Activated CD4-positive, alpha-beta T cell treated with anti-CD3 and anti-CD28 coated beads for 36 hours (primary cell): ENCODE results near the gene TOR1AIP2. TPM values are rescaled to one million over a fixed set of nuclear protein-coding genes. Genes with fewer than 3 reads are reported as not detected.
"Not testable (repeated sequence)": the region's sequence is repeated elsewhere in the genome, so short reads cannot be mapped to it uniquely, and the experiment has no call there.

Source experiments
- ATAC-seq: fragments of 200-7000 bp; cut with Tn5 transposase; one replicate; pipeline ENCODE4 v1.10.0; 2021; ENCODE audit warnings: mild to moderate bottlenecking, moderate library complexity
- CTCF ChIA-PET: fragments of 350-600 bp; sonication (Branson Sonifier 250); formaldehyde crosslinking; loops from one replicate; lab custom pipeline; 2021; ENCODE audit warnings: antibody characterized with exemption; lab: Charles Lee
- POLR2A ChIA-PET: fragments of 350-600 bp; sonication (Branson Sonifier 250); formaldehyde crosslinking; loops from one replicate; lab custom pipeline; 2021; ENCODE audit warnings: antibody characterized with exemption, inconsistent platforms; lab: Charles Lee
- DNase-seq: peaks from one replicate; pipeline ENCODE4 v3.0.0-alpha.2; 2020
- H3K27ac Mint-ChIP-seq: one replicate; pipeline ENCODE4 v1.8.0; 2021; ENCODE audit warnings: mixed read lengths
- H3K27me3 Mint-ChIP-seq: one replicate; pipeline ENCODE4 v1.8.0; 2021; ENCODE audit warnings: mixed read lengths
- H3K36me3 Mint-ChIP-seq: one replicate; pipeline ENCODE4 v1.8.0; 2021; ENCODE audit warnings: low read depth, mixed read lengths
- H3K4me1 Mint-ChIP-seq: one replicate; pipeline ENCODE4 v1.8.0; 2021; ENCODE audit warnings: mixed read lengths
- H3K4me3 Mint-ChIP-seq: one replicate; pipeline ENCODE4 v1.8.0; 2021; ENCODE audit warnings: mild to moderate bottlenecking, moderate library complexity, mixed read lengths
- H3K9me3 Mint-ChIP-seq: one replicate; pipeline ENCODE4 v1.8.0; 2021; ENCODE audit warnings: low read depth, mixed read lengths
- intact Hi-C, 2 experiments: fragments of 100-400 bp; cut with DNase I in 1 of 2; cut with micrococcal nuclease in 1 of 2; formaldehyde crosslinking; loops; one replicate each; pipeline versions ENCODE4 v1.14.2 to v1.15.1; 2022 to 2024; cut with DNase I, micrococcal nuclease
- total RNA-seq, 2 experiments: library from RNA; stranded (reverse); gene quantifications; one replicate each; pipeline ENCODE4 v1.2.3, GENCODE V29; 2021

Gene TOR1AIP2
- total RNA-seq, 2 experiments from 2014 or later: 47.7 to 49.4 TPM

- POLR2A ChIA-PET: no interaction called here
- H3K36me3 Mint-ChIP-seq: no peaks in the 10 kb centered on the region
- H3K4me1 Mint-ChIP-seq: peaks cover 4% of the 10 kb centered on the region
- H3K27ac Mint-ChIP-seq: no peak overlapping the region
- intact Hi-C loops: no loop called here
- CTCF ChIA-PET: interaction anchor here (0.6 to 2.0 kb wide), 2 partner anchors 8 to 14 kb away, joined by 4 to 8 read pairs; no protein-coding TSS in a partner anchor
- ATAC-seq: no peak
- no peak for DNase-seq
- H3K9me3 Mint-ChIP-seq: no peaks in the 10 kb centered on the region
- no peak overlapping the region for H3K4me3 Mint-ChIP-seq
- H3K27me3 Mint-ChIP-seq: peaks cover 2% of the 10 kb centered on the region
Observed at GRCh38 chr1:179806333-179806732, 71.3 kb downstream of the TOR1AIP2 start.

GRCh38 chr1:179805291-179806195 is 72.1 kb downstream of the TOR1AIP2 start:
- DNase-seq (no peak), ATAC-seq (no peak)
- Mint-ChIP-seq H3K4me1 (peaks cover 4% of the 10 kb centered on the region), H3K9me3 (no peaks in the 10 kb centered on the region), H3K27ac (no peak overlapping the region), H3K4me3 (no peak overlapping the region), H3K36me3 (no peaks in the 10 kb centered on the region), H3K27me3 (peaks cover 2% of the 10 kb centered on the region)
- ChIA-PET POLR2A (no interaction called here), CTCF (interaction anchor here (0.6 to 2.0 kb wide), 4 partner anchors 9 to 349 kb away, joined by 3 to 8 read pairs (median 4); partner anchors contain the start of gene QSOX1)
- intact Hi-C loops: no loop called here

- CTCF ChIA-PET, H3K27me3 Mint-ChIP-seq, H3K36me3 Mint-ChIP-seq, H3K4me1 Mint-ChIP-seq, H3K9me3 Mint-ChIP-seq, POLR2A ChIA-PET, DNase-seq, H3K4me3 Mint-ChIP-seq, ATAC-seq, intact Hi-C loops, H3K27ac Mint-ChIP-seq: not testable (repeated sequence)
Observed at GRCh38 chr1:179804417-179804816, 73.2 kb downstream of the TOR1AIP2 start.

GRCh38 chr1:179803918-179804317 is 73.7 kb downstream of the TOR1AIP2 start:
- Mint-ChIP-seq H3K4me3 (no peak overlapping the region), H3K4me1 (no peaks in the 10 kb centered on the region), H3K36me3 (no peaks in the 10 kb centered on the region), H3K27ac (no peak overlapping the region), H3K9me3 (no peaks in the 10 kb centered on the region), H3K27me3 (no peaks in the 10 kb centered on the region)
- ATAC-seq: no peak
- ChIA-PET CTCF (no interaction called here), POLR2A (no interaction called here)
- intact Hi-C loops: no loop called here
- no peak for DNase-seq

GRCh38 chr1:179803104-179803503 is 74.5 kb downstream of the TOR1AIP2 start:
- POLR2A ChIA-PET: no interaction called here
- intact Hi-C loops: no loop called here
- H3K4me1 Mint-ChIP-seq: no peaks in the 10 kb centered on the region
- no peak overlapping the region for H3K4me3 Mint-ChIP-seq
- H3K9me3 Mint-ChIP-seq: no peaks in the 10 kb centered on the region
- H3K27ac Mint-ChIP-seq: no peak overlapping the region
- ATAC-seq: no peak
- CTCF ChIA-PET: interaction anchor here (0.6 to 1.0 kb wide), 2 partner anchors 12 to 64 kb away, joined by 3 read pairs; no protein-coding TSS in a partner anchor
- H3K27me3 Mint-ChIP-seq: no peaks in the 10 kb centered on the region
- no peaks in the 10 kb centered on the region for H3K36me3 Mint-ChIP-seq
- no peak for DNase-seq

GRCh38 chr1:179800481-179800880 is 77.1 kb downstream of the TOR1AIP2 start:
- H3K4me3 Mint-ChIP-seq: no peak overlapping the region
- no peak overlapping the region for H3K27ac Mint-ChIP-seq
- no peaks in the 10 kb centered on the region for H3K27me3 Mint-ChIP-seq
- POLR2A ChIA-PET: no interaction called here
- DNase-seq: no peak
- ATAC-seq: no peak
- intact Hi-C loops: no loop called here
- no peaks in the 10 kb centered on the region for H3K36me3 Mint-ChIP-seq
- CTCF ChIA-PET: interaction anchor here (0.7 to 1.9 kb wide), 2 partner anchors 9 to 13 kb away, joined by 3 to 6 read pairs; no protein-coding TSS in a partner anchor
- no peaks in the 10 kb centered on the region for H3K4me1 Mint-ChIP-seq
- H3K9me3 Mint-ChIP-seq: no peaks in the 10 kb centered on the region

GRCh38 chr1:179798864-179799516 is 78.6 kb downstream of the TOR1AIP2 start:
- ATAC-seq: no peak
- H3K27me3 Mint-ChIP-seq: no peaks in the 10 kb centered on the region
- H3K4me1 Mint-ChIP-seq: no peaks in the 10 kb centered on the region
- no peaks in the 10 kb centered on the region for H3K36me3 Mint-ChIP-seq
- no peak for DNase-seq
- CTCF ChIA-PET: interaction anchor here (0.7 to 4.6 kb wide), 4 partner anchors 11 to 100 kb away, joined by 4 to 20 read pairs (median 8); no protein-coding TSS in a partner anchor
- intact Hi-C loops: no loop called here
- POLR2A ChIA-PET: no interaction called here
- H3K4me3 Mint-ChIP-seq: no peak overlapping the region
- H3K9me3 Mint-ChIP-seq: no peaks in the 10 kb centered on the region
- no peak overlapping the region for H3K27ac Mint-ChIP-seq

GRCh38 chr1:179798213-179798863 is 79.3 kb downstream of the TOR1AIP2 start:
- ChIA-PET CTCF (interaction anchor here (0.7 to 4.6 kb wide), 5 partner anchors 11 to 100 kb away, joined by 3 to 20 read pairs (median 5); no protein-coding TSS in a partner anchor), POLR2A (no interaction called here)

GRCh38 chr1:179794669-179795068 is 82.9 kb downstream of the TOR1AIP2 start:
- no peaks in the 10 kb centered on the region for H3K4me1 Mint-ChIP-seq
- H3K36me3 Mint-ChIP-seq: no peaks in the 10 kb centered on the region
- no peak for DNase-seq
- H3K9me3 Mint-ChIP-seq: no peaks in the 10 kb centered on the region
- ChIA-PET POLR2A (no interaction called here), CTCF (interaction anchor here (0.7 to 4.6 kb wide), 2 partner anchors 15 to 89 kb away, joined by 3 to 20 read pairs; no protein-coding TSS in a partner anchor)
- ATAC-seq: no peak
- H3K27ac Mint-ChIP-seq: no peak overlapping the region
- H3K4me3 Mint-ChIP-seq: no peak overlapping the region
- intact Hi-C loops: no loop called here
- no peaks in the 10 kb centered on the region for H3K27me3 Mint-ChIP-seq

More at GRCh38 chr1:179798213-179798863, 79.3 kb downstream of the TOR1AIP2 start:
- H3K27me3 Mint-ChIP-seq: no peaks in the 10 kb centered on the region
- DNase-seq (no peak), ATAC-seq (no peak)
- no peaks in the 10 kb centered on the region for H3K4me1 Mint-ChIP-seq
- H3K9me3 Mint-ChIP-seq: no peaks in the 10 kb centered on the region
- intact Hi-C loops: no loop called here
- H3K36me3 Mint-ChIP-seq: no peaks in the 10 kb centered on the region
- H3K4me3 Mint-ChIP-seq: no peak overlapping the region
- no peak overlapping the region for H3K27ac Mint-ChIP-seq

- ChIA-PET CTCF (interaction anchor here (0.7 kb wide), 1 partner anchor 89 kb away, joined by 3 read pairs; no protein-coding TSS in a partner anchor), POLR2A (no interaction called here)
- intact Hi-C loops: no loop called here
- Mint-ChIP-seq H3K4me1 (no peaks in the 10 kb centered on the region), H3K27ac (no peak overlapping the region), H3K27me3 (no peaks in the 10 kb centered on the region), H3K9me3 (no peaks in the 10 kb centered on the region), H3K4me3 (no peak overlapping the region), H3K36me3 (no peaks in the 10 kb centered on the region)
- ATAC-seq (no peak), DNase-seq (no peak)
Observed at GRCh38 chr1:179794146-179794545, 83.5 kb downstream of the TOR1AIP2 start.

GRCh38 chr1:179793281-179793680 is 84.3 kb downstream of the TOR1AIP2 start:
- H3K27ac Mint-ChIP-seq: no peak overlapping the region
- ChIA-PET POLR2A (no interaction called here), CTCF (interaction anchor here (2.1 to 3.0 kb wide), 2 partner anchors 16 to 21 kb away, joined by 7 to 18 read pairs; no protein-coding TSS in a partner anchor)
- intact Hi-C loops: no loop called here
- H3K27me3 Mint-ChIP-seq: peaks cover 1% of the 10 kb centered on the region
- no peaks in the 10 kb centered on the region for H3K36me3 Mint-ChIP-seq
- no peaks in the 10 kb centered on the region for H3K4me1 Mint-ChIP-seq
- H3K4me3 Mint-ChIP-seq: no peak overlapping the region
- ATAC-seq: no peak
- DNase-seq: no peak
- H3K9me3 Mint-ChIP-seq: no peaks in the 10 kb centered on the region
